Stimulated activated CD4-positive, alpha-beta T cell treated with anti-CD3 and anti-CD28 coated beads, Interleukin-1b, Interleukin-23, amount 100 ng/mL, for 1 hour (primary cell): Measurements from ENCODE around the gene INPP5F.

ENCODE experiments used
- DNase-seq, 2 donors: peaks; one replicate each; pipeline ENCODE4 v3.0.0-alpha.2; 2020; ENCODE audit warnings: low read depth in 2 of 2

Gene INPP5F

DNA sequence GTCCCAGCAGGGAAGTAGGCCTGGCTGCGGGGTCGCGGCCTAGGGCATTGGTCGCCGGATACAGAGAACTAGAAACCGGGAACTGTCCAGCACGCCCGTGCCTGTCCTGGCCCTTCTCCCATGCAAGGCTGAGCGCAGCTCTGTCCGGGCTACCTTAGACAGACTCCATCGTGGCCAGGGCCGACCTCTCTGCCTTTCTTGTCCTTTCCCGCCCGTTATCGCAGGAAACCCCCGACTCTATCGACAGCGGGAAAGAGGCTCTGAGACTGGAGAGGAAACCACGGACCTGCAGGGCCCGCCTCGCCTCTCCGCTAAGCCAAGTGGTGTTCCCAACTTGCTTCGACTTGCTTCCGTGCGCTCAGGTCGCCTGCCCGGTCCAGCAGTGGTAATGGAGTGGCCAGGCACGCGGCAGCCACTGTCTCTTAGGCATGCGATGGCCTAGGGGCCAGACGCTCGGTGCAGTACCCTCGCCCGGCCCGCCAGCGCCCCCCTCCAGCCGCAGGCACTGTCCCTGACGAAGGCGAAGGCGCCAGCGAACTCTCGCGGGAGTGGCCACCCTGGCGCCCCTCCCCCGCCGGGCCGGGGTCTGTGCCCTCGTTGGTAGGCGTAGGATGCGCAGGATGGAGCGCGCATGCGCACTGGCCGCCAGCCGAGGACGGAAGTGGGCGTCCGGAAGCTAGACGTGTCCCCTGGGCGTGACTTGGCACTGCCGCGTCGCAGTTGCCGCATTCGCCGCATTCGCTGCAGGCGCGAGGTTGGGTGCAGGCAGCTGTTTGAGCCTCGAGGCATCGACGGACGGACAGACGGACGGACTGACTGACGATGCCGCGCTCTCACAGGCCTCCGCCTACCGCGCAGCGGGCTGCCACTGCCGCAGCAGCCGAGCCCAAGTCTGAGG lies 92.4 kb downstream of the INPP5F start:
- no peak for DNase-seq

DNA sequence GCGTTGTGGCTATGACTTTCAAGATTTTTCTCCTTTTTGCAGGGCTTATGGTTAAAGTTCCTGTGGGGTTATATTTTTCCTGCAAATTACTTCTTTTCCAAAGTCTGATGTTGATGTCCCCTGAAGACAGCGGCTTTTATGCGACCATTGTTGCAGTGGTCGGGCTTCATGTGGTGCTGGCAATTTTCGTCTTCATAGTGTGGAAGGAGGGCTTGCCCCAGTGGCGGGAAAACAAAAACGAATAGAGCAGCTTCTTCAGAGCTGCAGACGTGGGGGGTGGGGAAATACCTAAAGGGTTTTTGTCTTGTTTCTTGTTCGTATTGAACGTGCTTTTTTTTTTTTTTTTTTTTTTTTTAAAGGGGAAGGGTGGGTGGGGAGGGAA lies 93.0 kb downstream of the INPP5F start:
- DNase-seq, result no peak

DNA sequence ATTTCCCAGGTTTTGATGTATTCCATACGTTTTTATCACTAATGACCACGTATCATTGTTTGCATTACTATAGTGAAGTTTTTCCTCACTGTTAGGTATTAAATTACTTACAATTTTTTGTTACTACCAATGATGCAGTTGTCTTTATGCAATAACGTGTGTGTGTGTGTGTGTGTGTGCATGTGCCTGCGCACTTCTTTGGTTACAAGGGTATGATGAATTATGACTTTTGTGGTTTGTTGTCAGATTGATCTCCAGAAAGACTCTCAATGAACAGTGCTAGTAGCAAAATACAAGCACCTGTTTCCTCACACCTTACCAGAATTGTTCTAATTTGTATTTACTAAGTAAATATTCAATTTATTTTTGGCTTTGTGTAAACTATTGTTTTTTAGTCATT lies 95.3 kb downstream of the INPP5F start:
- no peak for DNase-seq

DNA sequence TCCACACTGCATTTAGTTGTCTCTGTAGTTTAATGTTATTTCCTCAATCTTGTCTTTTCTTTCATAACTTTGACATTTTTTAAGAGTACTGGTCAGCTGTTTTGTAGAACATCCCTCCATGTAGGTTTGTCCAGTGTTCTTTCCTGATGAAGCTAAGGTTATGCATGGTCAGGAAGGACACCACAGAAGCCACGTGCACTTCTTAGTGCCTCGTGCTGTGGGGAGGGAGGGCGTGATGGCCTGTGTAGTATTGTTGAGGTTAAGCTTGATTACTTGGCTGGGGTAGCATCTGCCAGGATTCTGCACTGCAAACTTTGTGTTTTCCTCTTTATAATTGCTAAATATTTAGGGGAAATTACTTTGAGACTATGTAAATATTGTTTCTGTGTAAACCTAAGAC lies 98.4 kb downstream of the INPP5F start:
- DNase-seq, result no peak

DNA sequence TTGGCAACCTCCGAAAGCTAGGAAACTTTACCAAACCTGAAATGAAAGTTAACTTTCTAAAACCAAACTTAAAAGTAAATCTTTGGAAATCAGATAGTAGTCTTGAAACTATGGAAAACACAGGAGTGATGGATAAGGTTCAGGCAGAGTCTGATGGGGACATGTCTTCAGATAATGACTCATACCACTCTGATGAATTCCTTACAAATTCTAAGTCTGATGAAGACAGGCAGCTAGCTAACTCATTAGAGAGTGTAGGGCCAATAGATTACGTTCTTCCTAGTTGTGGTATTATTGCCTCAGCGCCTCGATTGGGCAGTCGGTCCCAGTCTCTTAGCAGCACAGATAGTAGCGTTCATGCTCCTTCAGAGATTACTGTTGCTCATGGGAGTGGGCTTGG lies 100.9 kb downstream of the INPP5F start:
- no peak for DNase-seq

DNA sequence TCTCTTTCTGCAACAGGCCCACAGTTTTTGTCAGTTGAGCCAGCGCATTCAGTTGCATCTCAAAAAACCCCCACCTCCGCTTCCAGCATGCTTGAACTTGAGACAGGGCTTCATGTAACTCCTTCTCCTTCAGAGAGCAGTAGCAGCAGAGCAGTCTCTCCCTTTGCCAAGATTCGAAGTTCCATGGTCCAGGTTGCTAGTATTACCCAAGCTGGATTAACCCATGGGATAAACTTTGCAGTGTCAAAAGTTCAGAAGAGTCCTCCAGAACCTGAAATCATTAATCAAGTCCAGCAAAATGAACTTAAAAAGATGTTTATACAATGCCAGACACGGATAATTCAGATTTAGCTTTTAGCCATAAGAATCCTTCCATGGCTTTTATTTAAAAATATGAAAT lies 101.6 kb downstream of the INPP5F start:
- no peak for DNase-seq

DNA sequence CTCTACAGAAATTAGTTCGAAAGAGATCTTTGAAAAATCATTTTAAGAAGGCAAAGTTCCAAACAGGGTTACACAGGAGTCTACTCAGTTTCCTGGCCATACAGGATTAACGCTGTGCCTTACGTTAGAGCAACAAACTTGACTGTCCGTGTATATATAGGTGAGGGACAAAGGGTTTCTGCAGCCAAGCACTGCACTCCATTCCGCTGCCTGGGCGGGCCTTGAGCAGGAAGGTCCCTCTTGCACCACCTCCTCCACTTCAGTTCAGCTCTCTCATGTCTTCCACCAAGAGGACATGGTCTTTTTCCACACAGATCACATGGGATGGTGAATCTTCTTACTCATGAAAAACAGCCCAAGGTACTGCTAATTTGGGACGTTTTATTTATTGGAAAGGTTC lies 103.6 kb downstream of the INPP5F start:
- no peak for DNase-seq

DNA sequence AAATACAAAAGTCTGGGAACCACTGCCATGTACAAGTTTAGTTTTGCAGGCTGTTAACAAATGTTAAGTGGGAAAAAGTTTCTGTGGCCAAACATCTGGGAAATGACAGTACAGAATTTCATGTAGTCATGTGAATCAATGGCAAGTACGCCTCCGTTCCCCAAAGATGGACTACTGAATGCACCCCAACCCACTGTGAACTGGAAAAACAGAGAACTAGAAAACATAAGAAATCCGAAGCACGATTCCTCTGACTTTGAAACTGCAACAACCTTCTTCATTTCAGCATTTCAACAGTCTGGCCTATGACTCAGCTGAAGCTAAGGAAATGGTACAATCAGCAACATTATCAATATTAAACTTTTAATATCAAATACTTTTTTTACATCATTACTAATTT lies 105.0 kb downstream of the INPP5F start:
- no peak for DNase-seq

DNA sequence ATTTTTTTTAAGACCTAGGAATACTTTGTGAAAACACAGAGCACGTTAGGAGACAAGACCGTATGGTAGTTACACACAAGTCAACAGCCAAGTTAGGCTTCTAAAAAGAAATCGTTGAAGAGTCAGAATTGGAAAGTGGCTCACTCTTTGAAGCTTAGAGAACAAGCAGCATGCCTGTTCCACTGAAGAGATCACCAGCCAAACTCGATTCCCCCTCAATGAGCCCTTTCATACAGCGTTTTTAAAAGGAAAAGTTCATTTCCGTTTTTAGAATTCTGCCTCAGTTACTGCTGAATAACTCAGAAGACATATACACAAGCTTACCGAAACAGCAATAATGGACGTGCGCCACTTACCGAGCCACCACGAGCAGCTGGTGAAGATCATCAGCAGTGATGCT lies 105.8 kb downstream of the INPP5F start:
- no peak for DNase-seq

DNA sequence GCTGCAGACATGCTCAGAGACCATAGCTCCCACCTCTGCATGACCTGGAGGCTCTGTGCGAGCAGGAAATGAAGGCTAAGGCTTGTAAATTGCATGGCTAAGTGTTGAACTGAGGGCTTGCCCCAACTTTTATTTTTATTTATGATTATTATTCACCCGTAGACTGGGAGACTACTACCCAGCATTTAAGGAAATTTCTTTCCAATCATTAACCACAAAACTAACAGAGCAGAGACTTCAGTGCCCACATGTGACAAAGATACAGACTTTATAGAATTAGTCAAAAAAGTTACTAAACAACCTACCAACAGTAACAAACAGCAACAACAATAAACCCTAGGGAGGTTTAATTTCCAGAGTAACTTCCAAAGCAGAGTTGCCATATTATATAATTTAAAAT lies 107.1 kb downstream of the INPP5F start:
- no peak for DNase-seq

DNA sequence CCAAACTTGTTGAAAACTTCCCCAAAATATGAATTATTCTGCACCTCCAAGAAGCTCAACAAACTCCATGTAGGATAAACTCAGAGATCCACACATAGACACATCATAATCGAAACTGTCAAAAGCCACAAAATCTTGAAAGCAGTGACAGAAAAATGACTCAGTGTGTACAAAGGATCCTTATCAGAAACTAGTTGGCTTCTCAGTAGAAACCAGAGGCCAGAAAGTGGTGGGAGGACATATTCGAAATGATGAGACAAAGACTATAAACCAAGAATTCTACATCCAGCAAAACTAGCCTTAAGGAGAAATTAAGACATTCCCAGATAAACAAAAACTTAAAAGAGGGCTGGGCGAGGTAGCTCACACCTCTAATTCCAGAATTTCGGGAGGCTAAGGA lies 108.3 kb downstream of the INPP5F start:
- no peak for DNase-seq

DNA sequence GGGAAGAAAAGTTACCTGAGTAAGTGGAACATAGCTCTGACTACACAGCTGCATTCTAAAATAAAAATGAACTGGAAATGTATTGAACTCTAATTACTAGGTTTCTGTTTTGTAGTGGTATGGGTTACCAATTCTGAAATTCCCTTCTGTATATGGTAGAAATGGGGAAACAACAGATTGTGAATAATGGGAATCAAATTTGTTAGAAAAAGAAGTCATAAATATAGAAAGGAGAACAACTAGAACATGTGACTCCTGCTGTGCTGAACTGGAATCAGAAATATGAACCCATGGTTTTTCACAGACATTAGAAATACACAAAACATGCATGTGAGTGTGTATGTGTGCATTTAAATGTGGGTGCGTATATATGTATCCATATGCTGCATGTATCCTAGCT lies 119.8 kb downstream of the INPP5F start:
- DNase-seq, result no peak

DNA sequence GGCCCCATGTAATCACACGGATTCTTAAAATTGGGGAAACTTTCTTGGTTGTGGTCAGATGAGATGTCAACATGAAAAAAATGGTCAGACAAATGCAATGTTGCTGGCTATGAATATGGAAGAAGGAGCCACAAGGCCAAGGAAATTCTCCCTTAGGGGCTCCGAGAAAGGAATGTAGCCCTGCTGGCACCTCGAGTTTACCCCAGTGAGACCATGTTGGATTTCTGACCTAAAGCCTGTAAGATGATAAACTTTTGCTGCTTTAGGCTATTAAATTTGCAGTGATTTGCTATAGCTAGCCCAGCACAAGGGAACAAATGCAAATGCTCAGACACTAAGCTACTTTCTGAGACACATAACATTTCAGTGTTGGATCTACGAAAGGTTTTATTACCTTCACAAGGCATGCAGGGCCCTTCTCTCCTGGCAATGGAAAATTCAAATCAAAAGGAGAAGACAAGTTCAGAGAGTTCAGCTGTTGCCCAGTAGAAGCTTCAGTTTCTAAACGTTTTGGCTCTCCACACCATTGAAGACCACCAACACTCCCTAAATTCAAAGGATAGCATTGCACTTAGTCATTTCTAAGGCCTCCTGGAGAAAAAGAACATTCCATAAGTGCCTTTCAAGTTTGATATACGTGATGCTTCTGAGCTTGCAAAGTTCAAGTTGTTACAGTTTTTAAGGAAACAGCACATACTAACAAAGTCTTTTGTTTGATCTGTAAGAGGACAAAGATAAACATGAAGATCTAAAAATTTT lies 123.4 kb downstream of the INPP5F start:
- no peak for DNase-seq

DNA sequence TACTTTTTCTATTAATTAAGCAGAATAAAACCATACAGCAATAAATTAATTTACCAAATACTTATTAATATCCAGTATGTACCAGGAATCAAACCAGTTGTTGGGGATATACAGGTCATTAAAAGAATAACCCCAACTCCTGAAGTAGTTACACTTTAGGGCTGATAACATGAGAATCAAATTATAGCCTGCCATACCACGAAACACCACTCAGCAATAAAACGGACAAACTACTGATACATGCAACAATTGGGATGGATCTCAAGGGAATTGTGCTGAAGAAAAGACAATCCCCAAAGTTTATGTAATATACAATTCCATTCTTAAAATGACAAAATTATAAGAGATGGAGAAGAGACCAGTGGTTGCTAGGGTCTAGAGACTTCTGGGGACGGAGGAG lies 124.1 kb downstream of the INPP5F start:
- no peak for DNase-seq

DNA sequence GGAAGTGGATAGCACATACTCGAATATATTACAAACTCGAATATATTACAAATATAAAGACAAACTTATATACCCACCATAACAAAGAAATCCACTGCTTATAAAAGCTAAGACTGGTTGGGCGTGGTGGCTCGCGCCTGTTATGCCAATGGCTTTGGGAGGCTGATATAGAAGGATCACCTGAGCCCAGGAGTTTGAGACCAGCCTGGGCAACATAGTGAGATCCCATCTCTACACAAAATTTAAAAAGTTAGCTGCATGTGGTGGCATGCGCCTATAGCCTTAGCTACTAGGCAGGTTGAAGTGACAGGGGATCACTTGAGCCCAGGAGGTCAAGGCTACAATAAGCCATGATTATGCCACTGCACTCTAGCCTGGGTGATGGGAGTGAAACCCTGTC lies 126.4 kb downstream of the INPP5F start:
- DNase-seq, result no peak

DNA sequence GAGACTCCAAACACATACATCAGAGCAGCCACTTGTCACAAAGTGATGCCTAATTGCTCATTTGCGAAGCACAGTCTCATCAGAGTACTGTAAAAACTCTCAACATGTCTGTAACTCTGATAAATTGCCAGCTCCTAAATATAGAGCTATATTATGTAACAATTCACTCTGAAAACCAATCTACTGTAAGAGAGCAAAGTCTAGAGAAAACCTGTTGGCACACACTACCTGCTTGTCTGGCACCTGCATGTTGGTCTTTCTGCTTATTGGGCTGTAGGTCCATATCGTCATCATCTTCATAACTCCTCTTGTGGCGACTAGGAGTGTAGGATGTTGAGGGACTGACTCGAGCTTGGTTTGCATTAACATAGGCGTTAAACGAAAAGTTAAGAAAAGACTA lies 127.0 kb downstream of the INPP5F start:
- DNase-seq, result no peak

DNA sequence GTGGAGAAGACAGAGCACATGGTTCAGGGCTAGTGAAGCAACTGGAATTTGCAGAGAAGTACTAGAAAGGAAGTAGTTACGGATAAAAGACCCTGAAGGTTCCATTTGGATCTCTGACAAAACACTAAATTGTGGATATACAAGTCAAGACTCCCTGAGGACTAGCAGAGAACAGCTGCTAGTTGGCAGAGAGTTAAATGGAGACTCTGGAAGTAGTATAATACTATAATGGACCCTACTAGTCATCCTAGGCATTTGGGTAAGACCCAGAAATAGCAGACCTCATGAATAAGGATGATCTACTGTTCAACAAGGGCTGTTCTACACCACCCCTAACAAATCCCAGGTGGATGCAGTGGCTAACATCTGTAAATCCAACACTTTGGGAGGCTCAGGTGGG lies 127.7 kb downstream of the INPP5F start:
- no peak for DNase-seq

DNA sequence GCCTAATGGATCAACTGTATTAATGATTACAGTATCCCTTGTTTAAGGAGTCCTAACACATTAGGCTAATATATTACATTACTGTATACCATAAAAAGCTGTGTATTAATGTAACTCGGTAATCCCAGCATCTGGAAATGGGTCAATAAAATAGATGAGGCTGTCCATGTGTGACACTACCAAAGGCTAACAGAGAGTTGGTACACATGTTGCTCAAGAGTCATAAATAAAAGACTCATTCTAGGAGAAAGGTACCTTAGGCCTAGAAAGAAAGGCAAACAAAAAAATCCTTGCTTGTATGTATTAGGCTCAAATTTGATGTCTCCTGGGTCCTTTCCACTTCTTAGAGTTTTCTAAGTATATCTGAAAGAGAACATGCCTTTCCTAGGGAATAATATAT lies 132.2 kb downstream of the INPP5F start:
- DNase-seq, result no peak

DNA sequence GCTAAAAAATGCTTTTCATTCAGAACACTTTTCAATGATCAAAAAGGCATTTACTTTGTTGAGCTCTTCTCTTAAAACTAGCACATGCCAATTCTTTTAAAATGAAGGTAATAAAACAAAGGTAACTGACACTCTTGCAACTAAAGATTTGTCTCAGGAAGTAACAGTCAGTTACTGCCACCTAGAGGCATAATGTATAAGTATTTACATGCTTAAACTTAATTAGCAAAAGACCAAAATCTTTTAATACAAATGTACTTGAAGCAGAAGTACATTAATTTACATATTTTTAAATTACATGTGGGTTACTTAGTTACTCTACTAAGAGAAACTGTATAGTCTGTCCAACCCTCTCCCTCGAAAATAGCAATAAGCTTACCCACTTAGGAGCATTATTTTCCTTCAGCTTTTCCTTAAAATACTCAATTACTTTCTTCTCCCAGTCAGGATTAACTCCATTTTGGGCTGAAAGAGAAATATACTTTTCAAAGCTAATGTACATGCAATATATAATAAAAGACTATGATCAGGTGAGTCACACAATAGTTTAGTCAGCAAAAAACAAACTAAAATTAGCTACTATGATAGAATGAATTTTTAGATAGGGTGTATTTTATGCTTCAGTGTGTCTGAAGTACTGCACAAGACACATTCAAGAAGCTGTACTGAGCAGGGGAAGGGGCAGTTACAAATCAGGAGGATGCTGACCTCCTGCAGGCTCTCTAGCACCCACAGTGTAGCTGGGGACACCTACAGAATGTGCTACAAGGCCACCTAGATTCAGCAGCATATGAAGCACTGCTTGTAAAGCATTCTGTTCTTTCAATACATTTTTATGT lies 133.8 kb downstream of the INPP5F start:
- DNase-seq, result no peak

DNA sequence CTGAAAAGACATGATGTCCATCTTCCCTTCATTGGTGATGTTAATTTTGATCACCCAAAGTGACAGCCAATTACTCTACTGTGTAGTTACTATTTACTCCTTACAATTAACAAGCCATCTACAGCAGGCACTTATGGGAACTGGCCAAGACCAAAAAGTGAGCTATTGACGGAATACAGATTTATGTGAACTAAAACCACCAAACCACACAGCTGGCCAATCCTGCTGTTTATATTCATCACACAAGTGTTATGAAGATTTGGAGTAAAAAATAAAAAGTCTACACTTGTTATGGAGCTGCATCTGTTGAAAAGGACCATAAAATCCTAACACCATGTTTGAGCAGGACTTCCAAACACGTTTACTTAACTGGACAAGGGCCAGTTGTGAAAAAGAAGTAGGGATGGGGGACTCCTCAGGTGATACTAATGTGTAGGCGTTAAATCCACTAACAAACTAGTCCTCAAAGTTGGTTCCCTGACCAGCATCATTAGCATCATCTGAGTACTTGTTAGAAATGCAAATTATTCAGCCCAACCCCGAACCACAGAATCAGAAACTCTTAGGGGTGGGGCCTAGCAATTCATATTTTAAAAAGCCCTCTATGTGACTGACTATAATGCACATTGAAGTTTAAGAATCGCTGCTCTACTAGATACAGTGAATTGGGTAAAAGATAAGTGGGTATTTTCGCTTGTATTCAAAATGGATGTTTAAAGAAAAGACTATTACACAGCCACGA lies 135.2 kb downstream of the INPP5F start:
- DNase-seq, result no peak

DNA sequence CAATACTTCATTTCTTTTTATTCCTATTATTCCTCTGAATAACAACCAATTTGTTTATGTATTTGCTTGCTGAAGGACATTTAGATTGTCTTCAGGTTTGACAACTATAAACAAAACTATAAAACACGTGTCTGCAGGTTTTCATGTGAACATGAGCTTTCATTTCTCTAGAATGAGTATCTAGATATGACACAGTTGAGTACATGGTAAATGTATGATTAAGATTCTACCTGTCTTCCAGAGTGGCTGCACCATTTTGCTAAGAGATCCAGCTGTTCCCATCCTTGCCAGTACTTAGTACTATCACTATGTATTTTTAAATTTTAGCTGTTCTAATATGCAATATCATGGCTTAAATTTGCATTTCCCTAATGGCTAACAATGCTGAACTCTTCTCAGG lies 136.7 kb downstream of the INPP5F start:
- no peak for DNase-seq
